GM12865 (cell line): ENCODE results near the gene PVALEF.

Source experiments
- DNase-seq: peaks from one replicate; pipeline ENCODE4 v3.0.0; 2010; ENCODE audit warnings: low read depth
- H3K4me3 ChIP-seq: 2 replicates; pipeline ENCODE4 v1.5.1; 2011; ENCODE audit warnings: mild to moderate bottlenecking, low read depth, low read length, control low read depth
- CTCF ChIP-seq: IDR thresholded peaks from 2 replicates; pipeline ENCODE4 v1.5.1; 2011; ENCODE audit warnings: low read length, control low read depth, low read depth, inconsistent platforms; ENCODE audit not compliant: insufficient read depth; ENCODE audit errors: missing control alignments

The PVALEF gene

GRCh38 chr17:81213978-81214377 is 48.7 kb downstream of the PVALEF start:
- DNase-seq, result no peak
- H3K4me3 ChIP-seq, result no peak overlapping the region
- no peak for TF ChIP-seq CTCF

GRCh38 chr17:81217491-81217890 is 52.2 kb downstream of the PVALEF start:
- no peak for DNase-seq
- H3K4me3 ChIP-seq, result no peak overlapping the region
- TF ChIP-seq CTCF, result no peak

- no peak for TF ChIP-seq CTCF
- H3K4me3 ChIP-seq, result no peak overlapping the region
- no peak for DNase-seq
Observed at GRCh38 chr17:81218459-81218858, 53.2 kb downstream of the PVALEF start.

GRCh38 chr17:81218991-81219390 is 53.7 kb downstream of the PVALEF start:
- no peak for TF ChIP-seq CTCF
- DNase-seq, result no peak

GRCh38 chr17:81219476-81220180 is 54.3 kb downstream of the PVALEF start:
- TF ChIP-seq CTCF, result no peak
- no peak for DNase-seq
- no peak overlapping the region for H3K4me3 ChIP-seq

More at GRCh38 chr17:81218991-81219390, 53.7 kb downstream of the PVALEF start:
- no peak overlapping the region for H3K4me3 ChIP-seq

GRCh38 chr17:81221371-81221841 is 56.1 kb downstream of the PVALEF start:
- DNase-seq, result no peak
- no peak for TF ChIP-seq CTCF
- H3K4me3 ChIP-seq, result no peak overlapping the region
